Trophoblast cell (in vitro differentiated cells and primary cell): ENCODE measurements around the gene PPP1R13B.

Experiments used
- DNase-seq, 2 donors: peaks; one replicate each; pipeline ENCODE4 v3.0.0-alpha.2; 2016
- H2AFZ ChIP-seq: 2 replicates; pipeline ENCODE4 v1.6.1; 2013; ENCODE audit warnings: low read length, moderate library complexity, mild to moderate bottlenecking; ENCODE audit not compliant: insufficient read depth, poor library complexity
- H2AK5ac ChIP-seq: 2 replicates; pipeline ENCODE4 v1.6.1; 2013; ENCODE audit warnings: mild to moderate bottlenecking, low read length
- H2BK120ac ChIP-seq: 2 replicates; pipeline ENCODE4 v1.6.1; 2013; ENCODE audit warnings: low read length, mild to moderate bottlenecking, moderate library complexity; ENCODE audit not compliant: insufficient read depth, poor library complexity
- H2BK12ac ChIP-seq: 2 replicates; pipeline ENCODE4 v1.6.1; 2013; ENCODE audit warnings: mild to moderate bottlenecking, low read length, moderate library complexity
- H2BK5ac ChIP-seq: 2 replicates; pipeline ENCODE4 v1.6.1; 2013; ENCODE audit warnings: low read length, low read depth, moderate library complexity, mild to moderate bottlenecking; ENCODE audit not compliant: poor library complexity
- H3K14ac ChIP-seq: 2 replicates; pipeline ENCODE4 v1.6.1; 2013; ENCODE audit warnings: mild to moderate bottlenecking, low read length
- H3K18ac ChIP-seq: 2 replicates; pipeline ENCODE4 v1.6.1; 2013; ENCODE audit warnings: mild to moderate bottlenecking, low read length
- H3K23ac ChIP-seq: 2 replicates; pipeline ENCODE4 v1.6.1; 2013; ENCODE audit warnings: low read length
- H3K27ac ChIP-seq: 2 replicates; pipeline ENCODE4 v1.5.1; 2013; ENCODE audit warnings: low read depth, mild to moderate bottlenecking, inconsistent platforms, low read length, moderate library complexity
- H3K27me3 ChIP-seq: 2 replicates; pipeline ENCODE4 v1.6.1; 2013; ENCODE audit warnings: inconsistent platforms, mild to moderate bottlenecking, low read length, moderate library complexity; ENCODE audit not compliant: insufficient read depth
- H3K36me3 ChIP-seq, 2 experiments: 1 replicate in 1 of 2; 2 replicates in 1 of 2; pipeline ENCODE4 v1.6.1; 2013; ENCODE audit warnings: low read length in 2 of 2, mild to moderate bottlenecking in 2 of 2, moderate library complexity in 1 of 2; ENCODE audit not compliant: insufficient read depth in 2 of 2, control insufficient read depth in 1 of 2
- H3K4ac ChIP-seq: 2 replicates; pipeline ENCODE4 v1.6.1; 2013; ENCODE audit warnings: low read depth, mild to moderate bottlenecking, low read length, moderate library complexity
- H3K4me1 ChIP-seq, 2 experiments: 1 replicate in 1 of 2; 2 replicates in 1 of 2; pipeline ENCODE4 v1.6.1; 2013; ENCODE audit warnings: low read length in 2 of 2, mild to moderate bottlenecking in 2 of 2, moderate library complexity in 1 of 2; ENCODE audit not compliant: insufficient read depth in 2 of 2, control insufficient read depth in 1 of 2
- H3K4me2 ChIP-seq: 2 replicates; pipeline ENCODE4 v1.6.1; 2013; ENCODE audit warnings: inconsistent platforms, mild to moderate bottlenecking, low read length, moderate library complexity
- H3K4me3 ChIP-seq: 2 replicates; pipeline ENCODE4 v1.5.1; 2013; ENCODE audit warnings: mild to moderate bottlenecking, low read depth, low read length, inconsistent platforms
- H3K79me1 ChIP-seq: one replicate; pipeline ENCODE4 v1.6.1; 2013; ENCODE audit warnings: low read length
- H3K79me2 ChIP-seq: 2 replicates; pipeline ENCODE4 v1.6.1; 2013; ENCODE audit warnings: low read length, mild to moderate bottlenecking; ENCODE audit not compliant: control insufficient read depth, insufficient read depth, poor library complexity
- H3K9ac ChIP-seq: 2 replicates; pipeline ENCODE4 v1.6.1; 2013; ENCODE audit warnings: mild to moderate bottlenecking, low read length
- H3K9me3 ChIP-seq: 2 replicates; pipeline ENCODE4 v1.6.1; 2013; ENCODE audit warnings: low read depth, mild to moderate bottlenecking, control low read depth, inconsistent platforms, low read length; ENCODE audit not compliant: insufficient read depth
- H4K12ac ChIP-seq: 2 replicates; pipeline ENCODE4 v1.6.1; 2013; ENCODE audit warnings: low read depth, mild to moderate bottlenecking, low read length, moderate library complexity
- H4K8ac ChIP-seq: 2 replicates; pipeline ENCODE4 v1.6.1; 2013; ENCODE audit warnings: low read depth, mild to moderate bottlenecking, low read length, moderate library complexity
- H4K91ac ChIP-seq: one replicate; pipeline ENCODE4 v1.6.1; 2013; ENCODE audit warnings: low read depth, mild to moderate bottlenecking, low read length, moderate library complexity
- WGBS: extraction: QIAGEN DNeasy Blood & Tissue Kit; methylation state at CpG from one replicate; pipeline ENCODE4 v1.1.7; 2013; ENCODE audit warnings: missing lambda C conversion rate; ENCODE audit not compliant: insufficient read length, insufficient coverage; ENCODE audit errors: extremely low coverage; 5-methylcytosine and 5-hydroxymethylcytosine counted together

Gene PPP1R13B

DNA sequence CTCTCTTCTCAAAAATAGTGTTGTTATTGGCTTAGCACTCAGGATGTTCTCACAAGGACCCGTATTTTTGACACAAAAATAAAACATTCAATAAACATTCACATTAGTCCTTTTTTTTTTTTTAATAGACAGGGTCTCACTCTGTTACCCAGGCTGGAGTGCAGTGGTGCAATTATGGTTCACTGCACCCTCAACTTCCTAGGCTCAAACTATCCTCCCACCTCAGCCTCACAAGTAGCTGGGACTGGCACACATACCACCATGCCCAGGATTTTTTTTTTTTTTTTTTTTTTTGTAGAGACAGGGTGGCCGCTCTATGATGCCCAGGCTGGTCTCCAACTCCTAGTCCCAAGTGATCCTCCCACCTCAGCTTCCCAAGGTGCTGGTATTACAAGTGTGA lies 27.0 kb downstream of the PPP1R13B start:
- H3K4me2 ChIP-seq: no peak overlapping the region
- no peak overlapping the region for H2AK5ac ChIP-seq
- no peak overlapping the region for H2BK120ac ChIP-seq
- H4K12ac ChIP-seq: no peak overlapping the region
- no peaks in the 10 kb centered on the region for H3K79me1 ChIP-seq
- H2BK12ac ChIP-seq: no peak overlapping the region
- H3K4ac ChIP-seq: no peak overlapping the region
- no peak overlapping the region for H2AFZ ChIP-seq
- DNase-seq: no peak
- H3K27me3 ChIP-seq: no peaks in the 10 kb centered on the region
- no CpG with 5 or more reads among the region's 2 CpGs for WGBS
- no peak overlapping the region for H3K14ac ChIP-seq
- no peak overlapping the region for H3K27ac ChIP-seq
- no peak overlapping the region for H3K18ac ChIP-seq
- no peak overlapping the region for H4K91ac ChIP-seq
- no peaks in the 10 kb centered on the region for H3K79me2 ChIP-seq
- H4K8ac ChIP-seq: no peak overlapping the region
- H3K23ac ChIP-seq: no peak overlapping the region
- no peaks in the 10 kb centered on the region for H3K36me3 ChIP-seq
- no peaks in the 10 kb centered on the region for H3K9me3 ChIP-seq
- H3K9ac ChIP-seq: no peak overlapping the region
- no peak overlapping the region for H2BK5ac ChIP-seq
- no peak overlapping the region for H3K4me3 ChIP-seq
- H3K4me1 ChIP-seq: peaks cover 0 to 2% of the 10 kb centered on the region in 2 experiments

DNA sequence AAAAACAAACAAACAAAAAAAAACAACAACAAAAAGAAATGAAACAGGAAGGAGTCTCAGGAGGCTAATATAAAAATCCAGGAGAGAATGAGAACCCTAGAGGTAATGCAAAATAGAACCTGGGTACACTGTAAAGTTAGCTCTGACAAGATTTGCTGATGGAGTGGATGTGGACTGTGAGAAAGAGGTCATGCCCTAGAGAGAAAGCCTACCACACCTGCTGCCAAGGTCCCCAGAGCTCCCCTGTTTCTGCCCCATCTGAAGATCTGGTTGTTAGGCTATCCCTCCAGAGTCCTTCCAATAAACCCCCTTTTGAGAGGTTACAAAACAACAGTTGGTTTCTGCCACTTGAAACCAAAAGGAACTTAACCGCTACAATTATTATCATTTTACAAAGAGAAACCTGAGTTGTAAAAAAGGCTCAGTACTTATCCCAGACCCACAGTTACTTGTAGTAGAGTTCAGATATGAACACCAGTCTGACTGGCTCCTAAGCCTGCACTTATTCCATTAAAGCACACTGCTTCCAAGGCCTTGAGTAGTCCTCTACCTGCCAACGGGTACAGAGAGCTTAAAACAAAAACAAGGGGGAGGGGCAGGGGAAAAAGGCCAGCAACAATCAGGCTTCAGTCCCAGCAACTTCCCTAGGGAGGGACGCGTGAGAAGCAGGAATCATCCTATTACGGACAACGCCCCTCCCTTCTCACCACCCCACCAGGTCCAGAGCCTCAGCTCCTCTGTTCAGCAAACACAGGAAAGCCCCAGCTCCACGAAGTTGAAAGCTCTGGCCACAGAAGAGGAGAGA lies 27.7 kb downstream of the PPP1R13B start:
- no peaks in the 10 kb centered on the region for H3K36me3 ChIP-seq
- H2AK5ac ChIP-seq: no peak overlapping the region
- H3K4me2 ChIP-seq: no peak overlapping the region
- no peak overlapping the region for H3K27ac ChIP-seq
- H3K4me1 ChIP-seq: peaks cover 0 to 2% of the 10 kb centered on the region in 2 experiments
- no peak overlapping the region for H2BK12ac ChIP-seq
- no peak overlapping the region for H3K23ac ChIP-seq
- no peaks in the 10 kb centered on the region for H3K79me2 ChIP-seq
- DNase-seq: no peak
- no peak overlapping the region for H2BK5ac ChIP-seq
- H2AFZ ChIP-seq: peak overlapping the region; percentile 63
- H3K4ac ChIP-seq: no peak overlapping the region
- no CpG with 5 or more reads among the region's 7 CpGs for WGBS
- no peak overlapping the region for H4K91ac ChIP-seq
- H3K9ac ChIP-seq: no peak overlapping the region
- H2BK120ac ChIP-seq: peak overlapping the region; percentile 60
- H4K12ac ChIP-seq: no peak overlapping the region
- H4K8ac ChIP-seq: no peak overlapping the region
- no peaks in the 10 kb centered on the region for H3K9me3 ChIP-seq
- H3K27me3 ChIP-seq: no peaks in the 10 kb centered on the region
- no peaks in the 10 kb centered on the region for H3K79me1 ChIP-seq
- H3K14ac ChIP-seq: no peak overlapping the region
- H3K18ac ChIP-seq: no peak overlapping the region
- H3K4me3 ChIP-seq: no peak overlapping the region

DNA sequence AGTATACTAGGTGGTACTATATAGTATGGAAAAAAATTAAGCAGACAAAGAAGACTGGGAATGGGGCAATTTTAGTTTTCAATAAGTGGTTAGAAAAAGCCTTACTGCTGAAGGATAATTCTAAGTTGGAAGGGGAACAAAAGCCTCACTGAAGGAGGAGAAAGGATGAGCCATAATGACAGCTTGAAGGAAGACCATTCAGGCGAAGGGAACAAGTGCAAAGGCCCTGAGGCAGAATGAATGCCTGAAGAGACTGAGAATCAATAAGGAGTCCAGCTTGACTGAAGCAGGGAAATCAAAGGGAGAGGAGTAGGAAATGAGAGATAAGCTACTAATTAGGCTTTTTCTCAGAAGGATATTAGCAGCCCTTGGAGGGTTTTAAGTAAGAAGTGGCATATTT lies 28.5 kb downstream of the PPP1R13B start:
- no peak overlapping the region for H2BK12ac ChIP-seq
- H3K18ac ChIP-seq: no peak overlapping the region
- no CpG with 5 or more reads among the region's 1 CpG for WGBS

DNA sequence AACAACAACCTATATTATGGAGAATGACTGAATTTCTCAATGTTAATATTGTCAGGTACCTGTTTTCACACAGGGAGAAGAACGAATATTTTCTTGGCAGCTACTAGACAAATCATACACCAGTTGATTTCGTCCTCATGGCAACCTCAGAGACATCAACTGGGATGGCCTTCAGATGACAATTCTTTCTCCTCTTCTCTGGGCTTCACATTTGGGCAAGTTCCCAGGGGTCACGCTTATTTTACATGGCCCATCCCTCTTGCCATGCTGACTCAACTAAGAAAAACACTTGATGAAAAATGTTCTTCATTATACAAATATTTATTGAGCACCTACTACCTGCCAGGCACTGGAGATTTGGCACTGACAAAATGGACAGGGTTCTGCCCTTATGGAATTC lies 29.0 kb downstream of the PPP1R13B start:
- Histone ChIP-seq H3K27ac (no peak overlapping the region), H2BK12ac (no peak overlapping the region), H4K91ac (no peak overlapping the region), H2BK5ac (no peak overlapping the region), H3K4me1 (peaks cover 0 to 2% of the 10 kb centered on the region in 2 experiments), H2AK5ac (no peak overlapping the region), H4K8ac (no peak overlapping the region), H3K4ac (no peak overlapping the region), H3K36me3 (no peaks in the 10 kb centered on the region), H3K9ac (no peak overlapping the region), H3K79me2 (no peaks in the 10 kb centered on the region), H3K9me3 (no peaks in the 10 kb centered on the region), H2AFZ (no peak overlapping the region), H3K4me2 (no peak overlapping the region), H3K79me1 (no peaks in the 10 kb centered on the region), H3K4me3 (no peak overlapping the region), H3K23ac (no peak overlapping the region), H4K12ac (no peak overlapping the region), H3K14ac (no peak overlapping the region), H3K18ac (no peak overlapping the region), H3K27me3 (no peaks in the 10 kb centered on the region), H2BK120ac (no peak overlapping the region)
- no CpG with 5 or more reads among the region's 3 CpGs for WGBS
- DNase-seq: no peak

More for the DNA sequence above, 28.5 kb downstream of the PPP1R13B start:
- Histone ChIP-seq H3K27me3 (no peaks in the 10 kb centered on the region), H3K79me1 (no peaks in the 10 kb centered on the region), H2BK120ac (no peak overlapping the region), H3K9me3 (no peaks in the 10 kb centered on the region), H2BK5ac (no peak overlapping the region), H3K79me2 (no peaks in the 10 kb centered on the region), H3K4ac (no peak overlapping the region), H4K91ac (no peak overlapping the region), H3K36me3 (no peaks in the 10 kb centered on the region), H3K23ac (no peak overlapping the region), H3K14ac (no peak overlapping the region), H2AFZ (no peak overlapping the region), H3K4me1 (peaks cover 0 to 2% of the 10 kb centered on the region in 2 experiments), H3K9ac (no peak overlapping the region), H4K8ac (no peak overlapping the region), H3K4me2 (no peak overlapping the region), H3K4me3 (no peak overlapping the region), H4K12ac (no peak overlapping the region), H3K27ac (no peak overlapping the region), H2AK5ac (no peak overlapping the region)
- no peak for DNase-seq
